Measurements from ENCODE around the gene VSIG8. TPM values are rescaled to one million over a fixed set of nuclear protein-coding genes. Genes with fewer than 3 reads are reported as not detected.
A peak's percentile ranks its signal among the peaks of the same experiment; 100 is the strongest.

VSIG8 gene
- total RNA-seq, 1 donor from 2014 or later = not detected

DNA sequence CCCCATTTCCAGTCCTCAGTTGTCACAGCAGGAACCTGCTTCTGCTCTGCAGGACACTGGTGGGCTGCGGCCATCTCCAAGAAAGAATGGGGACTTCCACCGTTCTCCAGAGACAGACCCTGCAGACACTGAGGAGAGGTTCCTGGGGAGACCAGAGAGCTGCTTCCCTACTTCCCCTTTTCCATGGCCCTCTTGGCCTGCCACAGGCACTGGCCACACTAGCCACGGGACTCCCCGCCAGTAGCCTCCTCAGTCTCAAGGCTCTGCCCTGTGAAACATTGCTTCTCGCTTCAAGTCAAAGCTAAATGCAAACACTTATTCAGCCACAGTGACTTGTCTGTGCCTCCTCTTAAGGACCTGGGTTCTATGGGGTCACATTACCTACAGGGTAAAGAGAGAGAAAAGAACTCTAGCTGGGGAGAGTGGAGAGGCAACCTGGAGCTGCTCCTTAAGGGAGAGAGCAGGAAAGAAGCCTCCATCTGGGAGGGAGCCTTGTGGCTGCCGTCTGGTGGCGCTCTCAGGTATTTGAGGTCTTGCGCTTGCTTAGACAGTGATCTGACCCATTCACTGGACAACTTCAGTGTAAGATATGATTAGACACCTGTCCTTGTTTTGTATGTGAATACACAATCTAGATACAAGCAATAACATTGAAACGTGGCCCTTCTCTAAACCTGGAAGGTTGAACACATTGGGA lies 41.1 kb downstream of the VSIG8 start:
- no peak for DNase-seq (ENCODE audit: low read depth)
- Histone ChIP-seq H3K27me3 (ENCODE audit: control insufficient read depth, insufficient read depth, low read length) (peaks cover 6% of the 10 kb centered on the region), H3K36me3 (ENCODE audit: control insufficient read depth, insufficient read depth, low read length) (no peaks in the 10 kb centered on the region), H3K4me3 (ENCODE audit: low read depth, low read length) (no peak overlapping the region)
- TF ChIP-seq, protein P1, sequence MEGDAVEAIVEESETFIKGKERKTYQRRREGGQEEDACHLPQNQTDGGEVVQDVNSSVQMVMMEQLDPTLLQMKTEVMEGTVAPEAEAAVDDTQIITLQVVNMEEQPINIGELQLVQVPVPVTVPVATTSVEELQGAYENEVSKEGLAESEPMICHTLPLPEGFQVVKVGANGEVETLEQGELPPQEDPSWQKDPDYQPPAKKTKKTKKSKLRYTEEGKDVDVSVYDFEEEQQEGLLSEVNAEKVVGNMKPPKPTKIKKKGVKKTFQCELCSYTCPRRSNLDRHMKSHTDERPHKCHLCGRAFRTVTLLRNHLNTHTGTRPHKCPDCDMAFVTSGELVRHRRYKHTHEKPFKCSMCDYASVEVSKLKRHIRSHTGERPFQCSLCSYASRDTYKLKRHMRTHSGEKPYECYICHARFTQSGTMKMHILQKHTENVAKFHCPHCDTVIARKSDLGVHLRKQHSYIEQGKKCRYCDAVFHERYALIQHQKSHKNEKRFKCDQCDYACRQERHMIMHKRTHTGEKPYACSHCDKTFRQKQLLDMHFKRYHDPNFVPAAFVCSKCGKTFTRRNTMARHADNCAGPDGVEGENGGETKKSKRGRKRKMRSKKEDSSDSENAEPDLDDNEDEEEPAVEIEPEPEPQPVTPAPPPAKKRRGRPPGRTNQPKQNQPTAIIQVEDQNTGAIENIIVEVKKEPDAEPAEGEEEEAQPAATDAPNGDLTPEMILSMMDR (IDR thresholded peaks at IDR 0.05; ENCODE audit: insufficient read depth, low read length, severe bottlenecking) = no peak
- FAIRE-seq = no peak

DNA sequence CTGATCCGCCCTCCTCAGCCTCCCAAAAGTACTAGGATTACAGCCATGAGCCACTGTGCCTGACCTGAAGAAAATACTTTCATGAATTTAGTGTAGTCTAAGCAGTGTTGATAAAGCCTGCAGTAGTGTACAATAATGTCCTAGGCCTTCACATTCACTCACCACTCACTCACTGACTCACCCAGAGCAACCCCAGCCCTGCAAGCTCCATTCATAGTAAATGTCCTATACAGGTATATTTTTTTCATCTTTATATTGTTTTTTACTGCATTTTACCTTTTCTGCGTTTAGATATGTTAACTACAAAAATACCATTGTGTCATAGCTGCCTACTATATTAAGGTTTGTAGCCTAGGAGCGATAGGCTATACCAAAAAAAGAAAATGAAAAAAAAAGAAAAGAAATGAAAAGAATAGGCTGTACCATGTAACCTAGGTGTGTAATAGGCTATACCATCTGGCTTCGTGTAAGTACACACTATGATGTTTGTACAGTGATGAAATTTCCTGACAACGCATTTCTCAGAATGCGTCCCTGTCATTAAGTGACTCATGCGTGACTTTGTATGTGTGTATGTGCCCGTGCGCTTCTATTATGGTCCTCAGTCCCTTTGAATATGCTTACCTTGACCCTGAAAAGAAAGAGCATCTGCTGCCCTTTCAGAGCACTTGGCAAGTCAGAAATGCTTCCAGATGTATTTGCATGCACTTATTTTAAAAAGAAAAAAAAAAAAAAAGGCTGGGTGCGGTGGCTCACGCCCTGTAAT lies 45.0 kb downstream of the VSIG8 start:
- H3K36me3 ChIP-seq (ENCODE audit: control insufficient read depth, insufficient read depth, low read length) = no peaks in the 10 kb centered on the region
- TF ChIP-seq, protein P1 (IDR thresholded peaks at IDR 0.05; ENCODE audit: insufficient read depth, low read length, severe bottlenecking) = no peak
- peaks cover 3% of the 10 kb centered on the region for H3K27me3 ChIP-seq (ENCODE audit: control insufficient read depth, insufficient read depth, low read length)
- H3K4me3 ChIP-seq (ENCODE audit: low read depth, low read length) = no peak overlapping the region
- DNase-seq (ENCODE audit: low read depth) (peak; percentile 96), FAIRE-seq (no peak)

DNA sequence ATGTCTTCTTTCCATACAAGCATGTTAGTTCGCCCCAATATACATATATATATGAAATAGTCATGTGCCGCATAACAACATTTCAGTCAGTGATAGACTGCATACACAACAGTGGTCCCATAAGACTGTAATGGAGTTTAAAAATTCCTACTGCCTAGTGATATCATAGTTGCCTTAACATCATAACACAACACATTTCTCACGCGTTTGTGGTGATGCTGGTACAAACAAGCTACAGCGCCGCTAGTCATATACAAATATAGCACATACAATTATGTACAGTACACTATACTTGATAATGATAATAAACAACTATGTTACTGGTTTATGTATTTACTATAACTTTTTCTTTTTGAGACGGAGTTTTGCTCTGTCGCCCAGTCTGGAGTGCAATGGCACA lies 46.5 kb downstream of the VSIG8 start:
- H3K27me3 ChIP-seq (ENCODE audit: control insufficient read depth, insufficient read depth, low read length) = no peaks in the 10 kb centered on the region
- H3K4me3 ChIP-seq (ENCODE audit: low read depth, low read length) = no peak overlapping the region
- TF ChIP-seq, protein P1 (IDR thresholded peaks at IDR 0.05; ENCODE audit: insufficient read depth, low read length, severe bottlenecking) = no peak
- FAIRE-seq = no peak
- H3K36me3 ChIP-seq (ENCODE audit: control insufficient read depth, insufficient read depth, low read length) = no peaks in the 10 kb centered on the region
- DNase-seq (ENCODE audit: low read depth) = no peak

DNA sequence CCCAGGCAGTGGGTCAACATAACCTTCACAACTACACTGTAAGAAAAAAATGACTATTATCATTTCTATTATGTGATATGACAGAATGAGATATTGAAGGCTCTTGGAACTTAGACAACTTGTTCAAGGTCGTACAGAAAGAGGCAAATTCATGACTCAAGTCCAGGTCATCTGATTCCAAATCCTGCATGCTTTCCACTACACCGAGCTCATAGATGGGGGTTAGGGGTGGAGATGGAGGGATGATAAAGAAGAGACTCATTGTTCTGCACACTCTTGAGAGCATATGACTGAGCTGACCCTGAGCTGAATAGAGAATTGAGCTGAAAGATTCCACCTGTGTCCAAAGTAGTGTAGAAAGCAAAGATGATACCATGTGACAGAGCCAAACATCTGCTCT lies 57.5 kb downstream of the VSIG8 start:
- Histone ChIP-seq H3K27me3 (ENCODE audit: control insufficient read depth, insufficient read depth, low read length) (no peaks in the 10 kb centered on the region), H3K4me3 (ENCODE audit: low read depth, low read length) (no peak overlapping the region), H3K36me3 (ENCODE audit: control insufficient read depth, insufficient read depth, low read length) (no peaks in the 10 kb centered on the region)
- DNase-seq (ENCODE audit: low read depth) = peak; percentile 50
- no peak for FAIRE-seq
- TF ChIP-seq, protein P1 (IDR thresholded peaks at IDR 0.05; ENCODE audit: insufficient read depth, low read length, severe bottlenecking) = no peak

Other genes starting within 250 kb of the VSIG8 start
- not detected in 2 replicates for gene CRP, start 148.1 kb downstream of the VSIG8 start, total RNA-seq
- gene DUSP23, start 81.7 kb downstream of the VSIG8 start, total RNA-seq = 53.5 and 72.7 TPM in 2 replicates
- 0.13 TPM in 1 of 2 replicates, not detected in the other for gene FCRL6, start 60.3 kb downstream of the VSIG8 start, total RNA-seq
- gene SLAMF8, start 35.8 kb downstream of the VSIG8 start, total RNA-seq = not detected in 2 replicates
- 0.53 and 0.90 TPM in 2 replicates for gene CFAP45, start 37.5 kb upstream of the VSIG8 start, total RNA-seq
- 265 and 283 TPM in 2 replicates for gene TAGLN2, start 62.9 kb upstream of the VSIG8 start, total RNA-seq
- 6.3 and 16.8 TPM in 2 replicates for gene IGSF9, start 83.0 kb upstream of the VSIG8 start, total RNA-seq
- gene SLAMF9, start 91.6 kb upstream of the VSIG8 start, total RNA-seq = 10.0 and 16.6 TPM in 2 replicates
- gene PIGM, start 169.3 kb upstream of the VSIG8 start, total RNA-seq = 1.9 and 2.1 TPM in 2 replicates
- not detected in 2 replicates for gene KCNJ10, start 207.5 kb upstream of the VSIG8 start, total RNA-seq
- gene KCNJ9, start 218.9 kb upstream of the VSIG8 start, total RNA-seq = under 0.01 and 0.13 TPM in 2 replicates
- 42.6 and 57.0 TPM in 2 replicates for gene IGSF8, start 236.0 kb upstream of the VSIG8 start, total RNA-seq

All from bronchial epithelial cell (primary cell).